ENCODE measurements around the gene SPEG.

The SPEG gene

GRCh38 chr2:219423652-219424377 is 10.8 kb upstream of the SPEG start:
- DNase-seq (ENCODE audit: low read depth in 1 of 2, low spot score in 1 of 2), result no peak

- no peak for DNase-seq (ENCODE audit: low read depth in 1 of 2, low spot score in 1 of 2)
Observed at GRCh38 chr2:219425238-219426067, 9.2 kb upstream of the SPEG start.

DNA sequence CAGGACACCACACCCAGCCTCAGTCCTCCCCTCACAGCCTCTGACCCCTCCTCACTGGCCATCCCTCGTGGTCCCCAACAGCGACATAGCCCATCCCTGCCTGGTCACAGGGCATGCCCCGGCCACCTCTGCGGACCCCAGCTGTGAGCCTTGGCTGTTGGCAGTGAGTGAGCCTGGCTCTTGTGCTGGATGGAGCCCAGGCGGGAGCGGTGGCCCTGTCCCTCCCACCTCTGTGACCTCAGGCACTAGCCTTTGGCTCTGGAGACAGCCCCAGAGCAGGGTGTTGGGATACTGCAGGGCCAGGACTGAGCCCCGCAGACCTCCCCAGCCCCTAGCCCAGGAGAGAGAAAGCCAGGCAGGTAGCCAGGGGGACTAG is 8.6 kb upstream of the SPEG start:
- DNase-seq (ENCODE audit: low read depth in 1 of 2, low spot score in 1 of 2), result no peak

DNA sequence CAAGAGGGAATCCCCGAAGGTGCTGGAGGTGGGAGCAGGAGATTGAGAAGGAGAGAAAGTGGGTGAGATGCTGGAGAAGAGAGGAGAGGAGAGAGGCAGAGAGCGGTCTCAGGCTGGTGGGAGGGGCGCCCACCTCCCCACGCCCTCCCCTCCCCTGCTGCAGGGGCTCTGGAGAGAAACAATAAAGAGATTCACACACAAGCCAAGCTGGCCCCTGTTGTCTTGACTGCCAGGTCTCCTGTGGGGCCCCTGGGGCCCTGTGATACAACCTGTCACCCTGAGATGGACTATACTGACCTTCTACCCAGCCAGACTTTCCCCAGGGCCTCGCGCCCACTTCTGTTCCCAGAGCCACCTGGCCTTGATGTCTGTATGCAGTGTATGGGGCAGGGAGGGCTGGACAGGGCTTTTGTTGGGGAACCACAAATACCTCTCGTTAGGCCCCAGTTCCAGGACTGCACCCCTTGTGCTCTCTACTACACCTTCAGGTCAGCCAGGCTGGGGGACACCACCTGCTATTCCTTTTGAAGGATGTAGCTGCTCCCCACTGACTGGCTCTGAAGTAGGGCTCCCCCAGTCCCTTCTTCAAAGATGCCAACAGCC is 8.0 kb upstream of the SPEG start:
- DNase-seq (ENCODE audit: low read depth in 1 of 2, low spot score in 1 of 2), result no peak

GRCh38 chr2:219428469-219428868 is 6.2 kb upstream of the SPEG start:
- no peak for DNase-seq (ENCODE audit: low read depth in 1 of 2, low spot score in 1 of 2)

DNA sequence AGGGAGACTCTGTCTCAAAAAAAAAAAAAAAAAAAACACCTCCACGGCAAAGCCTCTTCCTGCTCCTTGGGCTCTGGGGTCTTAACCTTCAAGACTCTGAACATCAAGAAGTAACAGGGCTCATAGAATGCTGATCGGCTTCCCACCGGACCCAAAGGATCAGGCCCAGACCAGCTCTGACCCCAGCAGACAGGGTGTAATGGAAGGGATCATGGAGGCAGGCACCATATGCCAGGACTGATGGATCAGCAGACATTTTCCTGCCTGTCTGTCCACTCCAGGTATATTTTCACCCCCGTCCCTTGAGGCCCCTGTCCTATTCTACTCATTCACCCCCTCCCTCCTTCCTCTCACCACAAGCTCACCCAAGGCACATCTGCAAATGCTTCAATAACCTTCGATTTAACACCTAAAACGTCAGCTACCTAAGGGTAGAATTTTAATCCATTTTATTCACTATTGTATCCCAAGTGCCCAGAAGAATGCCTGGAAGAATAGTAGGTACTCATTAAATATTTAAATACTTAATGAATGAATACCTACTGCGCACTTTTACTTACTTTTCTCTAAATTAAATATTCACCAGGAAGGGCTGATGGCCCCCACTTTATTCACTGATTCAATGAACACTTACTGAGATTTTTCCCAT is 4.6 kb upstream of the SPEG start:
- DNase-seq (ENCODE audit: low read depth in 1 of 2, low spot score in 1 of 2), result no peak

GRCh38 chr2:219430633-219431615 is 3.7 kb upstream of the SPEG start:
- no peak for DNase-seq (ENCODE audit: low read depth in 1 of 2, low spot score in 1 of 2)

GRCh38 chr2:219433666-219434467 is 776 bp upstream of the SPEG start:
- DNase-seq (ENCODE audit: low read depth in 1 of 2, low spot score in 1 of 2), result no peak

DNA sequence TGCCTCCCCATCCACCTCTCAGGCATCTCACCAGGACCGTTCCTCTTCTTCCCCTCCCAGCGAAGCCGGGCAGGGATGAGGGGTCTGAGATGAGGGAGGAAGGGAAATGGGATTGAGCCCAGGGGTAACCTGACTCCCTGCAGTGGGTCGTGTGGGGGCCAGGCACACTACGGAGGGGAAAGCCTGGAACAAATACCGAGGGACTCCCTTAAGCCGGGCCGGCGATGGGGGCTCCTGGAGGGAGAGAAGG is 250 bp upstream of the SPEG start:
- no peak for DNase-seq (ENCODE audit: low read depth in 1 of 2, low spot score in 1 of 2)

GRCh38 chr2:219435701-219436100 is 1.1 kb downstream of the SPEG start:
- no peak for DNase-seq (ENCODE audit: low read depth in 1 of 2, low spot score in 1 of 2)

- DNase-seq (ENCODE audit: low read depth in 1 of 2, low spot score in 1 of 2), result no peak
Observed at GRCh38 chr2:219436491-219436890, 1.8 kb downstream of the SPEG start.

GRCh38 chr2:219437141-219437540 is 2.5 kb downstream of the SPEG start:
- DNase-seq (ENCODE audit: low read depth in 1 of 2, low spot score in 1 of 2), result no peak

GRCh38 chr2:219437690-219438206 is 3.1 kb downstream of the SPEG start:
- DNase-seq (ENCODE audit: low read depth in 1 of 2, low spot score in 1 of 2), result no peak

- no peak for DNase-seq (ENCODE audit: low read depth in 1 of 2, low spot score in 1 of 2)
Observed at GRCh38 chr2:219438453-219438852, 3.8 kb downstream of the SPEG start.

- DNase-seq (ENCODE audit: low read depth in 1 of 2, low spot score in 1 of 2), result no peak
Observed at GRCh38 chr2:219439506-219439905, 4.9 kb downstream of the SPEG start.

DNA sequence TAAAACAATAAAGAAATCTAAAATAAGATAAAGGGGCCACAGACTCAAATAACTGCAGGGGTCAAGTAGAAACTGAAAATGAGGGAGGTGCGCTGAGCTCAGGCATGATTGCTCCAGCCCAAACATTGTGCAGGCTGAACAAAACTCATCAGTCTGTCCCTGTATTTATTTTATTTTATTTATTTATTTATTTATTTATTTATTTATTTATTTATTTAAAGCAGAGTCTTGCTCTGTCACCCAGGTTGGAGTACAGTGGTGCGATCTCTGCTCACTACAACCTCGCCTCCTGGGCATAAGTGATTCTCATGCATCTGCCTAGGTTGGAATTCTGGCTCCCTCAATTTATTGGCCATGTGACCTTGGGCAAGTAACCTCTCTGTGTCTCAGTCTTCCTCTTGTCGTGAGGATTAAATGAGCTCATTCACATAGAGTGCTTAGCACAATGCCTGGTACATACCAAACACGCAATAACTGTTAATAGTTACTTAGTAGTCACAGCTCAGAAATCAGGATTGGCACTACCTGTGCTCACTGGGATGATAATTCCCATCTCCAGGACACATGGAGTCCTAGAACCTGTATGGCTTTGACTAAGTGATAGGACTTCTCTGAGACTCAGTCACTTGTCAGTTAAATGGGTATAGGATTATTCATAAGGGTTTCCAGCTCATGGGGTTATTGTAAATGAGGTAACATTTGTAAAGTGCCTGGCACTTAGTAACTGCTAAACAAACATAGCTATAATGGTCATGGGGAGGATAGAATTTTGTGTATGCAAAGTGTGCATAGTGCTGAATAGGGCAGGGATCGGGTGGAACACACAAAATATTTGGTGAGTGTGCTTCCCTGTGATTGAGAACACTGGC is 6.0 kb downstream of the SPEG start:
- DNase-seq (ENCODE audit: low read depth in 1 of 2, low spot score in 1 of 2), result no peak

GRCh38 chr2:219441451-219442255 is 7.0 kb downstream of the SPEG start:
- DNase-seq (ENCODE audit: low read depth in 1 of 2, low spot score in 1 of 2), result peak; percentile 23 to 32

All from activated T-helper 1 cell treated with anti-CD3 and anti-CD28 coated beads, Interleukin-2, amount 50 U/mL, for 16 hours (primary cell).